Lung (tissue), 12 donors: ENCODE results near the gene RPS26. TPM values are rescaled to one million over a fixed set of nuclear protein-coding genes. Genes with fewer than 3 reads are reported as not detected.
"Not testable (repeated sequence)": the region's sequence is repeated elsewhere in the genome, so short reads cannot be mapped to it uniquely, and the experiment has no call there.

Experiments used
- ATAC-seq: fragments of 200-7000 bp; cut with Tn5 transposase; one replicate; pipeline ENCODE4 v1.9.1; 2020; ENCODE audit warnings: moderate number of reproducible peaks; ENCODE audit not compliant: insufficient read depth, low FRiP score
- DNase-seq, 3 donors: peaks; one replicate each; pipeline ENCODE4 v3.0.0-alpha.2; 2013 to 2017
- H3K27ac ChIP-seq, 2 donors: one replicate each; pipeline ENCODE4 v1.5.1; 2013; ENCODE audit warnings: mild to moderate bottlenecking in 2 of 2, moderate library complexity in 2 of 2, control low read depth in 1 of 2, inconsistent platforms in 1 of 2, low read depth in 1 of 2, low read length in 1 of 2
- H3K27me3 ChIP-seq, 3 donors: one replicate each; pipeline ENCODE4 v1.5.1; 2013; ENCODE audit warnings: low read length in 2 of 3; ENCODE audit not compliant: control insufficient read depth in 3 of 3, insufficient read depth in 3 of 3
- H3K36me3 ChIP-seq, 4 donors: one replicate each; pipeline ENCODE4 v1.5.1; 2013; ENCODE audit warnings: low read length in 4 of 4, mild to moderate bottlenecking in 1 of 4, moderate library complexity in 1 of 4; ENCODE audit not compliant: control insufficient read depth in 4 of 4, insufficient read depth in 4 of 4
- H3K4me1 ChIP-seq, 5 donors: one replicate each; pipeline ENCODE4 v1.5.1; 2013; ENCODE audit warnings: low read length in 5 of 5, mild to moderate bottlenecking in 2 of 5, moderate library complexity in 1 of 5; ENCODE audit not compliant: control insufficient read depth in 5 of 5, insufficient read depth in 5 of 5
- H3K4me3 ChIP-seq: one replicate; pipeline ENCODE4 v1.5.1; 2013; ENCODE audit warnings: mild to moderate bottlenecking, control low read depth, moderate library complexity
- H3K9ac ChIP-seq, 2 donors: one replicate each; pipeline ENCODE4 v1.5.1; 2013; ENCODE audit warnings: low read length in 2 of 2, control low read depth in 1 of 2; ENCODE audit not compliant: insufficient read depth in 1 of 2
- H3K9me3 ChIP-seq, 4 donors: one replicate each; pipeline ENCODE4 v1.5.1; 2013; ENCODE audit warnings: low read length in 3 of 4, mild to moderate bottlenecking in 1 of 4, moderate library complexity in 1 of 4; ENCODE audit not compliant: control insufficient read depth in 4 of 4, insufficient read depth in 3 of 4
- WGBS, 2 donors: extraction: QIAGEN DNeasy Blood & Tissue Kit; methylation state at CpG; one replicate each; pipeline ENCODE4 v1.1.7; 2013; 5-methylcytosine and 5-hydroxymethylcytosine counted together
- polyA plus RNA-seq, 2 donors: library from polyadenylated mRNA; stranded (reverse); fragments of 200-250 nt; gene quantifications; one replicate each; pipeline ENCODE4 v1.2.1, GENCODE V29; 2013
- total RNA-seq, 2 donors: library from RNA; depleted of rRNA in 1 of 2; stranded (reverse); fragments of >200 nt in 1 of 2; gene quantifications; one replicate each; pipeline ENCODE4 v1.2.1, GENCODE V29; 2014 to 2021
- TF ChIP-seq, protein P1 (sequence below): IDR thresholded peaks from 2 replicates; pipeline ENCODE4 v1.5.1; 2012; ENCODE audit warnings: mild to moderate bottlenecking; ENCODE audit errors: control extremely low read depth, extremely low read depth
- donor health status: control.
- donor health status: control.
- donor health status: Bipolar disorder and iron deficiency.
- donor health status: healthy.
- donor health status: DM: yes; HTN: yes; CAD: no.

The RPS26 gene
- total and polyA plus RNA-seq, 4 donors: 53.1 to 1,477 (median 591) TPM

DNA sequence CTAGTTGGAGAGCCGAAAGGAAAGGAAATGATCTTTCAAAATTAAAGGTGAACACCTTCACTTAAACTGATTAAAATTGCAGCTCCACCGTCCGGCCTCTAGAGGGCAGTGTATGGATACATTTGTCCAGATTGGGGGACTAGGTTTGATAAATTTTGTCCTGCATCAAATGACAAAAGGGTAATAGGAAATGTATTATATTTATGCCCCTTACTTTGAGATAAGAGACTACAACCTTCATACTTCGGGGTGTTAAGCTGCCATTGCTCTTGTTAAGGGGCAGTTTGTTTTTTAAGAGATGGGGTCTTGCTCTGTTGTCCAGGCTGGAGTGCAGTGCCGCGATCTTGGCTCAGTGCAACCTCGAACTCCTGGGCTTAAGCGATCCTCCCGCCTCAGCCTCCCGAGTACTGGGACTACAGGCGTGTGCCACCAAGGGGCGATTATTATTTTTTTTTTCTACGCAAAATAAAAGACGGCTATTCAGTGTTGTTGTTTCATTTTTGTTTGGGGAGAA, 45.5 kb upstream of the RPS26 start:
- Histone ChIP-seq H3K4me3 (no peak overlapping the region), H3K27ac (peak overlapping the region in 1 of 2 donors; percentile 77), H3K9me3 (no peaks in the 10 kb centered on the region), H3K4me1 (peaks cover 0 to 16% (median 2%) of the 10 kb centered on the region in 5 donors), H3K36me3 (peaks cover 16 to 25% (median 19%) of the 10 kb centered on the region in 4 donors), H3K9ac (peak overlapping the region in 1 of 2 donors; percentile 30), H3K27me3 (no peaks in the 10 kb centered on the region)
- DNase-seq (peak; percentile 63 to 85 (median 84)), ATAC-seq (peak; percentile 56)
- TF ChIP-seq, protein P1, sequence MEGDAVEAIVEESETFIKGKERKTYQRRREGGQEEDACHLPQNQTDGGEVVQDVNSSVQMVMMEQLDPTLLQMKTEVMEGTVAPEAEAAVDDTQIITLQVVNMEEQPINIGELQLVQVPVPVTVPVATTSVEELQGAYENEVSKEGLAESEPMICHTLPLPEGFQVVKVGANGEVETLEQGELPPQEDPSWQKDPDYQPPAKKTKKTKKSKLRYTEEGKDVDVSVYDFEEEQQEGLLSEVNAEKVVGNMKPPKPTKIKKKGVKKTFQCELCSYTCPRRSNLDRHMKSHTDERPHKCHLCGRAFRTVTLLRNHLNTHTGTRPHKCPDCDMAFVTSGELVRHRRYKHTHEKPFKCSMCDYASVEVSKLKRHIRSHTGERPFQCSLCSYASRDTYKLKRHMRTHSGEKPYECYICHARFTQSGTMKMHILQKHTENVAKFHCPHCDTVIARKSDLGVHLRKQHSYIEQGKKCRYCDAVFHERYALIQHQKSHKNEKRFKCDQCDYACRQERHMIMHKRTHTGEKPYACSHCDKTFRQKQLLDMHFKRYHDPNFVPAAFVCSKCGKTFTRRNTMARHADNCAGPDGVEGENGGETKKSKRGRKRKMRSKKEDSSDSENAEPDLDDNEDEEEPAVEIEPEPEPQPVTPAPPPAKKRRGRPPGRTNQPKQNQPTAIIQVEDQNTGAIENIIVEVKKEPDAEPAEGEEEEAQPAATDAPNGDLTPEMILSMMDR: peak; percentile 72
- 25 to 30% methylated on average over 14 of the region's 14 CpGs for WGBS, 2 donors

DNA sequence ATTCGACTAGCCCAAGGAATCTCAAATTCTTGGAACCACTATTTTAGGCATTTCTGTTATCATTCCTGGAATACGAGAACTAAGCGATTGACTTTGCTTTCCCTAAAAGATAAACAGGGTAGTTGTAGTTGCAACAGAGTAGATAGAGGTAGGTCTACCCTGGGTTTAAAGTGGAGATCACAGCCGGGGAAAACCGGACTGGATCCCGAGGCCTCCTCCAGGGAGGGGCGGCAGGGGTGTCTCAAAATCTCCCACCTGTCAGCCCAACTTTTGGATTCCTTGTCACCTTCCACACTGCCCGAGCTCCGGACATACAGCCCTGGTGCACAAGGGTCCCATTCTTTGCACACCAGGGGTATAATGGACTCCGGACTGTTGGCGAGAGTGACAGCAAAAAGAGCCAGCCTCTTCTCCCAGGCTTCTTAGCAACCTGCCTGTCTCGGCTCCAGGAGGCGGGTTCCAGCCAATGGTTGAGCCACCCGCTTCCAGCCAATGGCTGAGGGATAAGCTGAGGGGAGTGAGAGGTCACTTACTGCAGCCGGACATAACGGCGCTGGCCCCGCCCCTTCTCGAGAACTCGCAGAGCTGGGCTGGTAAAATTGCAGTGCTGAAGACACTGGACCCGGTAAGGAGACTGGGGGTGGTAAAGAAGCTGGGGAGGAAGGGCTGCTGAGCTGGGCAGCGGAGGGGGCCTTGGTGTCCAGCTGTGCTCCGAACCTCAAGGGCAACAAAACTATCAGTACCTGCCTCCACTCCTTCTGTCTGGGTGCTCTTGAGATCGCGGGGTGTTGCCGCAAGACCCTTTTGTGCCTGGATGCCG, 44.8 kb upstream of the RPS26 start, which contains the start of gene SUOX:
SUOX (plus strand) TSS at position 562 of the 820 bp plus-strand sequence. CDS start 4,946 bp downstream, outside the sequence.
- WGBS, 2 donors: 1 to 2% methylated on average over 27 of the region's 27 CpGs
- peak; percentile 100 for ATAC-seq
- TF ChIP-seq, protein P1: no peak

DNA sequence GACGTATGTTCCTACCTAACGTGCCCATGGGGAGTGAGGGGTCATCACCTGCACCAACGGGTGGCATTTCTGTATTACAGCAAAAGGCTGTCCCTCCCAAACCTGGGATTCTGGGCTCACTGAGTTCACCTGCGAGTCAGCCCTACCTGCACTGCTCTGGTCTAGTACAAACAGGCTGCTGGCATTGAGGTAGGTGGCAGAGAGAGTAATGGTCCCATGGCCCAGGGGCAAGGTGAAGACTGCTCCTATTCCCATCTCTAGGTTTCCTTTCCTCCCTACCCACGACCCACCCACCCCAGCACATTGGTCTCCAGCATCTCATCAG, 44.2 kb upstream of the RPS26 start:
- peak in 1 of 3 donors; percentile 30 for DNase-seq
- WGBS, 2 donors: 2 to 3% methylated on average over 5 of the region's 5 CpGs
- no peaks in the 10 kb centered on the region for H3K9me3 ChIP-seq
- H3K36me3 ChIP-seq: peaks cover 9 to 22% (median 12%) of the 10 kb centered on the region in 4 donors
- H3K4me1 ChIP-seq: peaks cover 0 to 16% (median 5%) of the 10 kb centered on the region in 5 donors
- ATAC-seq: no peak
- TF ChIP-seq, protein P1: no peak
- H3K9ac ChIP-seq: peak overlapping the region; percentile 50 to 76
- peak overlapping the region; percentile 73 to 85 for H3K27ac ChIP-seq
- H3K27me3 ChIP-seq: no peaks in the 10 kb centered on the region
- peak overlapping the region; percentile 68 for H3K4me3 ChIP-seq

More for the DNA sequence above, 44.8 kb upstream of the RPS26 start, which contains the start of gene SUOX:
- no peaks in the 10 kb centered on the region for H3K9me3 ChIP-seq
- H3K36me3 ChIP-seq: peaks cover 14 to 22% (median 15%) of the 10 kb centered on the region in 4 donors
- peak within 1 kb of the TSS; percentile 77 to 85 for H3K27ac ChIP-seq
- H3K27me3 ChIP-seq: no peaks in the 10 kb centered on the region
- peaks cover 0 to 16% (median 4%) of the 10 kb centered on the region in 5 donors for H3K4me1 ChIP-seq
- DNase-seq: peak; percentile 98 to 99 (median 98)
- H3K9ac ChIP-seq: peak within 1 kb of the TSS; percentile 50 to 76
- H3K4me3 ChIP-seq: peak within 1 kb of the TSS; percentile 68

DNA sequence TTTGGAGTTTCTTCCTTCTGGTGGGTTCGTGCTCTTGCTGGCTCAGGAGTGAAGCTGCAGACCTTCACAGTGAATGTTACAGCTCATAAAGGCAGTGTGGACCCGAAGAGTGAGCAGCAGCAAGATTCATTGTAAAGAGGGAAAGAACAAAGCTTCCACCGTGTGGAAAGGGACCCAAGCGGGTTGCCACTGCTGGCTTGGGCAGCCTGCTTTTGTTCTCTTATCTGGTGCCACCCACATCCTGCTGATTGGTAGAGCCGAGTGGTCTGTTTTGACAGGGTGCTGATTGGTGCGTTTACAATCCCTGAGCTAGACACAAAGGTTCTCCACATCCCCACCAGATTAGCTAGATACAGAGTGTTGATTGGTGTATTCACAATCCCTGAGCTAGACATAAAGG, 42.2 kb upstream of the RPS26 start:
- H3K4me3 ChIP-seq, H3K9me3 ChIP-seq, H3K9ac ChIP-seq, DNase-seq, H3K27ac ChIP-seq, H3K27me3 ChIP-seq, ATAC-seq: not testable (repeated sequence)
- WGBS, 2 donors: 76 to 79% methylated on average over 5 to 6 of the region's 6 CpGs
- Histone ChIP-seq H3K36me3 (peaks cover 0 to 25% (median 6%) of the 10 kb centered on the region in 4 donors), H3K4me1 (peaks cover 0 to 16% (median 5%) of the 10 kb centered on the region in 5 donors)

DNA sequence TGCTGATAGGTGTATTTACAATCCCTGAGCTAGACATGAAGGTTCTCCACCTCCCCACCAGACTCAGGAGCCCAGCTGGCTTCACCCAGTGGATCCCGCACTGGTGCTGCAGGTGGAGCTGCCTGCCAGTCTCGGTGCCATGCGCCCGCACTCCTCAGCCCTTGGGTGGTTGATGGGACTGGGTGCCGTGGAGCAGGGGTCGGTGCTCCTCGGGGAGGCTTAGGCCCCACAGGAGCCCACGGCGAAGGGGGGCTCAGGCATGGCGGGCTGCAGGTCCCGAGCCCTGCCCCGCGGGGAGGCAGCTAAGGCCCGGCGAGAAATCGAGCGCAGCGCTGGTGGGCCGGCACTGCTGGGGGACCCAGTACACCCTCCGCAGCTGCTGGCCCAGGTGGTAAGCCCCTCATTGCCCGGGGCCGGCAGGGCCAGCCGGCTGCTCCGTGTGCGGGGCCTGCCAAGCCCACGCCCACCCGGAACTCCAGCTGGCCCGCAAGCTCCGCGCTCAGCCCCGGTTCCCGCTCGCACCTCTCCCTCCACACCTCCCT, 41.6 kb upstream of the RPS26 start:
- not testable (repeated sequence) for ATAC-seq, H3K9ac ChIP-seq, DNase-seq, H3K27ac ChIP-seq, H3K9me3 ChIP-seq, H3K27me3 ChIP-seq, H3K4me3 ChIP-seq
- Histone ChIP-seq H3K4me1 (peaks cover 0 to 16% (median 5%) of the 10 kb centered on the region in 5 donors), H3K36me3 (peaks cover 0 to 23% (median 8%) of the 10 kb centered on the region in 4 donors)
- WGBS, 2 donors: 93 to 98% methylated on average over 20 to 33 of the region's 33 CpGs
